C4-2B (cell line): ENCODE measurements around the gene CFAP46.

Source experiments
- ZFX ChIP-seq: fragments of 450-650 bp; IDR thresholded peaks from 2 replicates; pipeline ENCODE4 v1.6.1; 2017
- TF ChIP-seq, protein P1 (sequence below): fragments of 450-650 bp; conservative IDR thresholded peaks from 2 replicates; pipeline ENCODE4 v1.5.1; 2017; ENCODE audit warnings: mild to moderate bottlenecking

DNA sequence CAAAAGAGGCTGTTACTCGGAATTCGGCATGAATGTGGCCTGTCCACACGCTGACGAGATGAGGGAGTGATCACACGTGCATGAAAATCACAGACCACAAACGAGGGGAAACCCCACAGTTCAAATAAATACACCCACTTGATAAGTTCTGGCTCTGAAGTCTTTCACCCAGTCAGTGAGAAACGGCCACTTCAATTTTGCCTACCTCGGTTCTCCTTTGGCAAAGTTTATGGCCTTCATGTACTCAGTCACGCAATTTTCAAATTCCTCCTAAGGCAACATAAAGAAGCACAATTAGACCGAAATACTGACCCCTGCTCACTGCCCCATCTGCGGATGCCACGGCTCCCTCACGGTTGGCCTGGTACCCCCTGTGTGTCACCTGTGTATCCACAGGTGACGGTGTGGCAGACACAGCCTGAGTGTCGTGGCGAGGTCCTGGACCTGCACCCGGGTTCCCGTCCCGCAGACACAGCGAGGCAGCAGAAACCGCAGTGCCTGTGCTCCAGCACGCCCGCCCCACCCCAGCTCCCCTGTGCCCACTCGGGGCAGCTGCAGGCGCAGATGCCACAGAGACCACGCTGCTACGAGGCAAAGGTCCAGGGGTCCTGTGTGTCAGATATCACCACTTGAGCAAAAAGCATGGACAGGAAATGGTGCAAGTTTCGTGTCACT, 1.4 kb downstream of the CFAP46 start:
- TF ChIP-seq, protein P1, sequence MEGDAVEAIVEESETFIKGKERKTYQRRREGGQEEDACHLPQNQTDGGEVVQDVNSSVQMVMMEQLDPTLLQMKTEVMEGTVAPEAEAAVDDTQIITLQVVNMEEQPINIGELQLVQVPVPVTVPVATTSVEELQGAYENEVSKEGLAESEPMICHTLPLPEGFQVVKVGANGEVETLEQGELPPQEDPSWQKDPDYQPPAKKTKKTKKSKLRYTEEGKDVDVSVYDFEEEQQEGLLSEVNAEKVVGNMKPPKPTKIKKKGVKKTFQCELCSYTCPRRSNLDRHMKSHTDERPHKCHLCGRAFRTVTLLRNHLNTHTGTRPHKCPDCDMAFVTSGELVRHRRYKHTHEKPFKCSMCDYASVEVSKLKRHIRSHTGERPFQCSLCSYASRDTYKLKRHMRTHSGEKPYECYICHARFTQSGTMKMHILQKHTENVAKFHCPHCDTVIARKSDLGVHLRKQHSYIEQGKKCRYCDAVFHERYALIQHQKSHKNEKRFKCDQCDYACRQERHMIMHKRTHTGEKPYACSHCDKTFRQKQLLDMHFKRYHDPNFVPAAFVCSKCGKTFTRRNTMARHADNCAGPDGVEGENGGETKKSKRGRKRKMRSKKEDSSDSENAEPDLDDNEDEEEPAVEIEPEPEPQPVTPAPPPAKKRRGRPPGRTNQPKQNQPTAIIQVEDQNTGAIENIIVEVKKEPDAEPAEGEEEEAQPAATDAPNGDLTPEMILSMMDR = no peak
- no peak for TF ChIP-seq ZFX
